ENCODE measurements around the gene SHC2.

GRCh38 chr19:395467-395866 is 65.4 kb downstream of the SHC2 start:
- TF ChIP-seq CTCF (IDR thresholded peaks at IDR 0.05; ENCODE audit: poor library complexity) (no peak), EZH2 (IDR thresholded peaks at IDR 0.05; ENCODE audit: borderline replicate concordance) (no peak), EZH2phosphoT487 (IDR thresholded peaks at IDR 0.05; ENCODE audit: low read depth, severe bottlenecking, unreplicated experiment) (no peak)

All from hepatocyte (in vitro differentiated cells).